Stimulated activated CD8-positive, alpha-beta memory T cell treated with anti-CD3 and anti-CD28 coated beads, Interleukin-7, amount 100 ng/mL, for 24 hours (primary cell): ENCODE results near the gene FSTL4.

Source experiments
- DNase-seq: peaks from one replicate; pipeline ENCODE4 v3.0.0-alpha.2; 2020; ENCODE audit warnings: low read depth

Gene FSTL4

GRCh38 chr5:133170756-133171387 is 441.5 kb downstream of the FSTL4 start:
- DNase-seq, result peak; percentile 10

GRCh38 chr5:133164759-133165158 is 447.6 kb downstream of the FSTL4 start:
- no peak for DNase-seq

- DNase-seq, result no peak
Observed at GRCh38 chr5:133163839-133164238, 448.5 kb downstream of the FSTL4 start.

- DNase-seq, result no peak
Observed at GRCh38 chr5:133159543-133159942, 452.8 kb downstream of the FSTL4 start.

- no peak for DNase-seq
Observed at GRCh38 chr5:133155326-133155969, 456.9 kb downstream of the FSTL4 start.

- DNase-seq, result no peak
Observed at GRCh38 chr5:133154274-133155075, 457.9 kb downstream of the FSTL4 start.

- no peak for DNase-seq
Observed at GRCh38 chr5:133150909-133151544, 461.3 kb downstream of the FSTL4 start.

- no peak for DNase-seq
Observed at GRCh38 chr5:133149345-133149744, 463.0 kb downstream of the FSTL4 start.

GRCh38 chr5:133147815-133148567 is 464.4 kb downstream of the FSTL4 start:
- no peak for DNase-seq

GRCh38 chr5:133147411-133147810 is 464.9 kb downstream of the FSTL4 start:
- DNase-seq, result no peak
